Inflammatory macrophage treated with lipopolysaccharide for 4 hours (primary cell): ENCODE measurements around the gene SERP1.
"Not testable (repeated sequence)": the region's sequence is repeated elsewhere in the genome, so short reads cannot be mapped to it uniquely, and the experiment has no call there.

ENCODE experiments used
- DNase-seq: peaks from one replicate; pipeline ENCODE4 v3.0.0-alpha.2; 2020

The SERP1 gene

DNA sequence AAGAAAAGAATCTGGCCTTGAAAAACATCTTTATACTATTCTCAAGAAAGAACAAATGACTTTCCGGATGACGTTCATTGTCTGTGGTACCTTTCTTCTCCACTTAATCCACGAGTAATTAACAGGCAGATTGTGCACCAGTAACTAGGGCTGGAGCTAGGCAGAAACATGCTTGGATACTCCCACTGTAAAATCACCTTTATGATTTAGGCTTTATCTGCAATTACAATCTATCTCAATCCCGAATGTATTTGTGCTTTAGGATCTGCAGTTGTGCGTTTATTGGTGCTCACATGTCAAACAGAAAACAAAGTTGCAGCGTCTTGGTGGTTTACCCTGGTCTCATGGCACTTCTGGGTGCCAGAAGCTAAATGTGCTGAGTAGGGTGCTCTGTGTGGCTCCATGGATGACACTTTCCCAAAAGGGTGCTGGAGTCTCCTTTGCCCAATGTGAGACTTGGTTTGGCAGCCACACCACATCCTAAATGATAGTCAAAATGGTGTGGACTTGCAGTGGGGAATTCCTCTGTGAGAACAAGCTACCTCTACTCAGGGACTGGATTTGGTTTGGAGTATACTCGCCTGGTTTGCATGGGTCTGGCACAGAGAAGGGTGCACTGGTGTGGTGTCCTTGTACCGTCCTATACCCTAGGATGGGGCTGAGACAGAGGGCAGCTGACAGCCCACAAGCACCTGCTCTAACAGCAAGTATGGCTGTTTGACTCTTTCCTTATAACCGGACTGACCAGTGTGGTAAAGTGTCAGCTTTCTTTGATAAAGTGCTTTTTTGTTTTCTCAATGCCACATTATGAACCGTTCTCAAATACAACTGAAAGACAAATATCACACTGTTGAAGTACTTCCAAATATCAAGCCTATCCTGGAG, 7.7 kb downstream of the SERP1 start:
- DNase-seq = no peak

DNA sequence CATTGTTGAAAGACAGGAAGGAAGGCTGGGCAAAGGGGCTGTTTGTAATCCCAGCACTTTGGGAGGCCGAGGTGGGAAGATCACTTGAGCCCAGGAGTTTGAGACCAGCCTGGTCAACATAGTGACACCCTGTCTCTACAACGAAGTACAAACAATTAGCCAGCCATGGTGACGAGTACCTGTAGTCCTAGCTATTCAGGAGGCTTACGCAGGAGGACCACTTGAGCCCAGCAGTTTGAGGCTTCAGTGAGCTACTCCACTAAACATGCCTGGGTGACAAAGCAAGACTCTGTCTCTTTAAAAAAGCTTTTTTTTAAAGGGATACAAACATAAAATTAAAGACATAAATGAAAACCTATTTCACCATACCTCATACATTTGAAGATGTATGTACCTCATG, 11.1 kb downstream of the SERP1 start:
- no peak for DNase-seq

DNA sequence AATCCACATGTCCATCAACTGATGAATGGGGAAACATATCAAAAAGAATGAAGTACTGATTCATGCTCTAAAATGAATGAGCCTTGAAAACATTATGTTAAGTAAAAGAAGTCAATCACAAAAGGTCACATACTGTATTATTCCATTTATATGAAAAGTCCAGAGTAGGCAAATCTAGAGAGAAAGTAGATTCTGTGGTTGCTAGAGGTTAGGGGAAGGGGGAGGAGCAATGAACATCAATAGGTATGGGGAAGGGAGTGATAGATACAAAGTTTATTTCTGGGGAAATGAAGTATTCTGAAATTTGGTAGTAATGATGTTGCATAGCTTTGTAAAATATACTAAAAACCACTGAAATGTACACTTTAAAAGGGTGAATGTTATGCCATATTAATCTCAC, 14.5 kb downstream of the SERP1 start:
- DNase-seq = no peak

DNA sequence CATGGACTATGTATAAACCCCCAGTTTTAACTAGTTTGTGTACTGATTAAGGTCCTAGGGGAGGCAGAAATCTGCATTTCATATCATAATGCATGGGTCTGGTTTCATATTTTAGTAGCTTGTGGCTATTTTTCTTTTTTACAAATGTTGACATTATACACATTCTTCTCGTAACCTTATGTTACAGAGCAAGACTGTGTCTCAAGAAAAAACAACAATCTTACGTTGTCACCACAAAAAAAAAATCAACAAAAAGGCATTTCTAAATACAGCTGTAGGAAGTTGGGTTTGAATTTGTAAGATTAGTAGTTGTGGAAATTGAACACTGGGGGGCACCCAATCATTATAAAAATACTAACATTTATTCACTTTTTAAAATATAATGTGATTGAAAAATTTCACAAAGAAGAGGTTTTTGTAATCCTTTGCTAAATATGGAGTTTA, 17.9 kb downstream of the SERP1 start:
- peak; percentile 50 for DNase-seq

DNA sequence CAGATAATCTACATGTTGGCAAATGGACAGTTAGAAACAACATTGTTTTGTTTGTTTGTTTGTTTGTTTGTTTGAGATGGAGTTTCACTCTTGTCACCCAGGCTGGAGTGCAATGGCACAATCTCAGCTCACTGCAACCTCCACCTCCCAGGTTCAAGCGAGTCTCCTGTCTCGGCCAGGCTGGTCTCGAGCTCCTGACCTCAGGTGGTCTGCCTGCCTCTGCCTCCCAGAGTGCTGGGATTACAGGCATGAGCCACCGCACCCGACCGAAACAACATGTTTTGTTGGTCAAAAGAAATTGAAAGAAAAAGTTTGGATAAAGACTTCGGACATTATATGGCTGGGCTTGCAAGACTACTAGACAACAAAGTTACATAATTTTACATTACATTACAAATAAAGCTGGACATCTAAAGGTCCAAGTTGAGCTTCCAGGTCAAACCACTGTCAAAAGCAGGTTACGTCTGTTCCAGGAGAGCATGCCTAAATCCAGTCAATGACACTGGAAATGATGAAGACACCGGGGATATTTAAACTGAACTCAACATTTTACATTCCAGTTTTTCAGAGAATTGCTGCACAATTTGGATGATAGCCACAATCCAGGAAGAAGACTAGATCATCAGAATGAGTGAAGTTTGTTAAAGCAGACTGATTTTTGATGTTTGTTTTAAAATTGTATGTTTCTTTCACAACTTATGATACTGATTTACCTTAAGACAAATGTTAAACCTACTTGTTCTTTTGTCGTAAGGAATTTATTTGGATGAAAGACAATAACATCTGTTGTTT, 18.6 kb downstream of the SERP1 start:
- no peak for DNase-seq

DNA sequence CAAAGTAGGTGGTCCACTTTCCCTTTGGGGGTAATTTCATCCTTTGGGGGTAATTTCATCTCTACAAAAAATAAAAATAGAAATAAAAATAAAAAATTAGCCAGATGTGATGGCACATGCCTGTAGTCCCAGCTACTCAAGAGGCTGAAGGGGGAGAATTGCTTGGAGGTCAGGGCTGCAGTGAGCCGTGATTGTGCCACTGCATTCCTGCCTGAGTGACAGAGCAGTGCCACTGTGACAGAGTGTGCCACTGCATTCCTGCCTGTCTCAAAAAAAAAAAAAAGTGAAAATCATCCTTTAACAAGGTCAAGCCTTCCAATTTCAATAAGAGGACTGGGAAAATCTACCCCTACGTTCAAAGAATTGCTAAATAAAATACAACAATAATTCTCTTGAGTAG, 22.8 kb downstream of the SERP1 start:
- no peak for DNase-seq

DNA sequence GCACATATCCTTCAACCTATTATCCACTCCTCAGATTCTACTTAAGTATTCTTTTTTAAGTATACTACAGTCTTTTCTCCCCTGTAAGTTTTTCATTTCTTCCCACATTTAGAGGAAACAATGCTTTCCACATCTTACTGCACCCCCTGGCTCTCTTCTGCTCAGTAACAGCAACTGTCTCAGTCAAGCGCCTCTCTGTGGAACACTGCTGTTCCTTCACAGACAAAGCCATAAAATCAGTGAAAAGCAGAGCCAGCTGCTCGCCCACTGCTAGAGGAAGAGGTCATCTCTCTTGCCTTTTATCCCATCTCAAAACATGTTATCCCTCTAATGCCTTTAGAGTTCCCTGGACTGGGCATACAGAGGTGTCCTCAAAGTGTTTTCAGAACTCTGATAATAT, 24.8 kb downstream of the SERP1 start:
- no peak for DNase-seq

DNA sequence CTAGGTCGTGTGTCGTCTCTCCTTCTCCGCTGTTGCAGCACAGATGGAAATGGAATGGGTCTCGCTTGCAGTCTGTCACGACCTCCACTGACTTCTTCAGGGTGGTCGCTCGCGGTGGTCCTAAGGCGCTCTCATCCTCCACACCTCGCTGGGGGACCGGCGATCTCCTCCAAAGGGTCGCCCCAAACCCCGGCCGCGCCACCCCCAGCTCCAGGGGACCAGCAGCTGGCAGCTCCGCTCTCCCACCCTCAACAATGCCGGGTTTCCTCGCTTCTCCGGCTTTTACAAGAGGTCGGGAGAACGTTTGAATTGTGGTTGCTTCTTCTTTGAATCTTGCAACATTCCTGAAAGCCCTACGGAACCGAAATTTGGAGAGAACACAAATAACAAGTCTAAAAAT, 25.9 kb downstream of the SERP1 start:
- DNase-seq = no peak

DNA sequence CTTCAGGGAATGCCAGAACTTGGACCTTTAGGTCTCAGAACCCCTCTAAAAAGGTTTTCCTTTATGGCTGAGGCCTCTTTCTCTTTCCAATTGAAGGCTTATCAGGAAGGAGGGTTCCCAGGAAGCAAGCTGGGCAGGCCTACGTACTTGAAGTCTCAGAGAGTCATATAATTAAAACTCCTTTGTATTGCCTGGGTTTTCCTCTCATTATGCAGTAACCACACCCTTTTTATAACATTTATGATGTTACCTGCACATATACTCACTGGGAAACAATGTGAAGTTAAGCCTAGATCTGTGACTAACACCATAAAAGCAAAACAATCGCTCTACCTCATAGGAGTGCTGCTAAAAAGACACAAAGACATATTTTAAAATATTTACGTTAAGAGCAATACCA, 27.3 kb downstream of the SERP1 start:
- DNase-seq = no peak

DNA sequence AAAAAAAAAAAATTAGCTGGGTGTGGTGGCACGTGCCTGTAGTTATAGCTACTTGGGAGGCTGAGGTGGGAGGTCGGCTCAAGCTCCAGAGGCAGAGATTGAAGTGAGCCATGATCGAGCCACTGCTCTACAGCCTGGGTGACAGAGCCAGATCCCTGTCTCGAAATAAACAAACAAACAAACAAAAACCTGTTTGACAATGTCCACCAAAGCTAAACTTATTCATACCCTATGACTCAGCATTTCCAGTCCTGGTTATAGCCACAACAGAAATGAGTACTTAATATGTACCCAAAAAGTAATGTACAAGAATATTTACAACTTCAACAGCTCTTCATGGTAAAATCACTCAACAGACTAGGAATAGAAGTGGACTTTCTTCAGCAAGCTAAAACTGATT, 31.1 kb downstream of the SERP1 start:
- DNase-seq = no peak

DNA sequence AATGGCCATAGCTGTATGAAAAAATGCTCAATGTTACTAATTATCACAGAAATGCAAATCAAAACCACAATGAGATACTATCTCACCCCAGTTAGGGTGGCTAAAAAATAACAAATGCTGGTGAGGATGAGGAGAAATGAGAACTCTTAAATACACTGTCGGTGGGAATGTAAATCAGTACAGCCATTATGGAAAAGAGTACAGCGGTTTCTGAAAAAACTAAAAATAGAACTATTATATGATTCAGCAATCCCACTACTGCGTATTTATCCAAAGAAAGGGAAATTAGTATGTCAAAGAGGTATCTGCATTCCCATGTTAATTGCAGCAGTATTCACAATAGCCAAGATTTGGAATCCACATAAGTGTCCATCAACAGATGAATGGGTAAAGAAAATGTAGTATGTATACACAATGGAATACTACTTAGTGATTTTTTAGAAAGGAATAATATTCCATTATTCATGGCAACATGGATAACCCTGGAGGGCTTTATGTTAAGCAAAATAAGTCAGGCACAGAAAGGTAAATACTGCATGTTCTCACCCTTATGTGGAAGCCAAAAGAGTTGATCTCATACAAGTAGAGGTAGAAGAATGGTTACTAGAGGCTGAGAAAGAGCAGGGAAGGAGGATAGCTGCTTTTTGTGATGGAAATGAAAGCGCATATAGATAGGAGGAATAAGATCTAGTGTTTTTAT, 35.0 kb downstream of the SERP1 start:
- no peak for DNase-seq

DNA sequence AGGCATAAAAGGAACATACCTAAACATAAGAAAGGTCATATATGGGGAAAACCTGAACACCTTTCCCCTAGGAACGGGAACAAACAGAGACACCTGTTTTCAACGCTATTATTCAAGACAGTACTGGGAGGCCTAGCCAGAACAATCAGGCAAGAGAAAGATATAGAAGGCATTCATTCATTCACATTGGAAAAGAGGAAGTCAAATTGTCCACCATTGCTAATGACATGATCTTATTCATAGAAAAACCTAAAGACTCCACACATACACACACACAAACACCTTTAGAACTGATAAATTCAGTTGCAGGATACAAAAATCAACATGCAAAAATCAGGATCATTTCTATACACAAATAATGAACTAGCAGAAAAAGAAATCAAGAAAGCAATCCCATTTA, 36.5 kb downstream of the SERP1 start:
- no peak for DNase-seq

DNA sequence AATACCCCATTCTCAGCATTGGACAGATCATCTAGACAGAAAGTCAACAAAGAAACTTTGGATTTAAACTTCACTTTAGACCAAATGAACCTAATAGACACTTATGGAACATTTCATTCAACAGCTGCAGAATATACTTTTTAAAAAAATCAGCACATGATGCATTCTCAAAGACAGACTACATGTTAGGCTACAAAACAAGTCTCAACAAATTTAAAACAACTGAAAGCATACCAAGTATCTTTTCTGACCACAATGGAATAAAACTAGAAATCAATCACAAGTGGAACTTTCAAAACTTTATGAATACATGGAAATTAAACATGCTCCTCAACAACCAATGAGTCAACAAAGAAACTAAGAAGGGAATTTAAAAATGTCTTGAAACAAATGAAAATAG, 37.9 kb downstream of the SERP1 start:
- DNase-seq = no peak

DNA sequence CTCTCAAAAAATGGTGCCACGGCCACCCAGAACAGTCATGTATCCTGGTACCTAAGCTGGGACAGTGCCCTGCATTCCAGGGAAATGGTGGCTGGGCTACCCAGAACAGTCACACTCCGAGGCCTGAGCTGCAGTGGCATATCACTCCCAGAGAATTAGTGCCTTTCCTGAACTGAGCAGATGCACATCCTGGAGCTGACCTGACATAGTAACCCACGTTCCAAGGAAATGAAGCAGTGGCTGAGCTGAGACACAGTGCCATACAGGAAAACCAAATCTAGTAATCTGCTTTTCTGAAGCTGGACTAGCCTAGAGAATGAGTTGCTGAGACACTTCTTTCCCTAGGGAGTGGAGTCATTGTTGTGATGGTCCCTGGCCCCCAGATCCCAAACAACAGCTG, 41.8 kb downstream of the SERP1 start:
- no peak for DNase-seq

DNA sequence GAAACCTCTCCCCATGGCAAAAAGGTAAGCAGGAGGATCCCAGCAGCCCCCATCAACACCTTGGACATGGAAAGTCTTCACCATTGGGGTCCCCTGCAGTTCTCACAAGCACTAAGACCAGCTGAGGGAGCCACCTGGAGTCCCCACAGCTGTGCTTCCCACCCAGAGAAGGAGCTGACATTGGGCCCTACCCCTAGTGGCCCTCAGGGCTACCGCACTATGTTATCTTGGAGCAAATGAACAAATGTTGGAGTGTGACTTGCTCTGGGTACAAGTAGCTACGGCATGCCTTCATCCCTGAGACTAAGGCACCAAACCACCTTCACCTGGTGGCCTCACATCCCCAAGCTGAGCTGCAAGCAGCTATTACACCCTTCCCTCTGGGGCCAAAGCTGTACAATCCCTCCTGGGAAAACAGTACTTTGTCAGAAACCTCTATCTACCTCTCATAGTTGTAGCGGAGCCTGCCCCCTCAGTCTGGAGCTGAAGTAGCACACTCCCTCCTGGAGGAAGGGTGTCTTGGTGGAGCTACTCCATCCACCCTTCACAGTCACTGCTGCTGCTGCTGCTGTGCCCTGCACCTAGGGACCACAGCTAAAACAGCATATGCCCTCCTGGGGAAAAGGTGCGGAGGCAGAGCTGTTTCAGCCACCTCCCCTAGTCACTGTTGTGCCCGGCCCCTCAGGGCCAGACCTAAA, 42.7 kb downstream of the SERP1 start:
- no peak for DNase-seq

DNA sequence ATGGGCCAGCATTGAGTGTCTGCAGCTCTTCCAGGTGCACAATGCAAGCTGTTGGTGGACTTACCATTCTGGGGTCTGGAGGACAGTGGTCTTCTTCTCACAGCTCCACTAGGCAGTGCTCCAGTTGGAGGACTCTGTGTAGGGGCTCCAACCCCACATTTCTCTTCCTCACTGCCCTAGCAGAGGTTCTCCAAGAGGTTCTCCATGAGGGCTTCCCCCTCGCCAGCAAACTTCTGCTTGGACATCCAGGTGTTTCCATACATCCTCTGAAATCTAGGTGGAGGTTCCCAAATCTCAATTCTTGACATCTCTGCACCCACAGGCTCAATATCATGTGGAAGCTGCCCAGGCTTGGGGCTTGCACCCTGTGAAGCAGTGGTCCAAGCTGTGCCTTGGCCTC, 45.3 kb downstream of the SERP1 start:
- DNase-seq = not testable (repeated sequence)

DNA sequence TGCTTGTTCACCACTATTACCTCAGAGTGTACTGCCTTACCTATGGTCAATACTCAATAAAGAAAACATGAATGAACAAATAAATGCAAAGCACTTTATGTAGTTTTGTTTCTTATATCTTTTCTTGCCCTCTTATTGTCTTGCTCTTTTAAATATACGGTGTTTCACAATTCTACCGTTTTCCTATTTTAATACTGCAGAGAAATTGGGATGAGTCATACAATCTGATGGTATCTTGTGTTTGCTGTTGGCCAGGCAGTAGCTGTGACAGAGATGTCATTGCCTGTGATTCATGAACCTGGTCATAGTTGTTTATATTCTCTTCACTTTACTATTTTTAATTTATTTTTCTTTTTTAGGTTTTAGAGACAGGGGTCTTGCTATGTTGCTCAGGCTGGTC, 48.3 kb downstream of the SERP1 start:
- DNase-seq = peak; percentile 64

DNA sequence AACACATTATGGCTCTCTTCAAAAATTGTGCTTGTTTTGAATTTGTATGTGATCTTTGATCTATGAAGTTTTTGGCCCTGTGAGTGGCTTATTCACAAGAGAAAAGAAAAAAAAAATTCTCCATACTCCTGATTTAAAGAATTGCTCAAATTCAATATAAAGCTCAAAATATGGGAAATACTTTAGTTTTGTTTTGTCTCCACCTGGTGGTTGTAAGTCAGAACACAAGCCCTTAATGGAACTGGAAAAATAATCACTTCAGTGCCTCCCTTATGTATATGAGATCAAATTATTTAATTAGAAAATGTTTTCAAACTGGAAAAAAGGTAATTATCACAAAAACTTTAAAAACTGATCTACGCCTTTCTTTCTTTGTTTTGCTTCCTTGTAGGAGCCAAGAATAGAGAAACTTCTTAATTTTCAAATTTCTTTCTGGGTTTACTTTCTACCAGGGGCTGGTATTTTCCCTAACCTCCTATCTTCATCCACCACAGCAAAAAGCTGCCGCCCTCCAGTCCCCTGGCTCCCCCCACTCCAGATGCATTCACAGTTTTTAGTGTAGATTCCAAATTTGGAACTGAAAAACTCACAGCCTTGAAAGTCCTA, 50.6 kb downstream of the SERP1 start:
- DNase-seq = peak; percentile 60

DNA sequence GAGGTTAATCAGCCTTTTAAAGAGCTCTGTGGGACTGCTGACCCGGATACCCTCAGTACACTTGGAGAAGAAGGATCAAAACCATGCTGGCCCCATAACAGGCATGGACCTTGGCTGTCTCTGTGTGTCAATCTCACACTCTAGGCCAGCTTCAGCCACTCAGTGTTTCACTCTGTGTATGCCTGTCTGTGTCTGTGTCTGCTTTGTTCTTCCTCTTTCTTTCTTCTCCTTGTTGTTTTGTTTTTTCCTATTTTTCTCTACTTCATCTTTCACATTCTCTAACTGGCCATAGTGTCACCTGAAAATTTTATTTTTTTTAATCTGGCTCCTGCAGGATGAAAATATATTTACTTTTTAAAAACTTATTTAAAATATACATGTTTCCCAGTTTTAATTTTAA, 51.1 kb downstream of the SERP1 start:
- DNase-seq = peak; percentile 46

DNA sequence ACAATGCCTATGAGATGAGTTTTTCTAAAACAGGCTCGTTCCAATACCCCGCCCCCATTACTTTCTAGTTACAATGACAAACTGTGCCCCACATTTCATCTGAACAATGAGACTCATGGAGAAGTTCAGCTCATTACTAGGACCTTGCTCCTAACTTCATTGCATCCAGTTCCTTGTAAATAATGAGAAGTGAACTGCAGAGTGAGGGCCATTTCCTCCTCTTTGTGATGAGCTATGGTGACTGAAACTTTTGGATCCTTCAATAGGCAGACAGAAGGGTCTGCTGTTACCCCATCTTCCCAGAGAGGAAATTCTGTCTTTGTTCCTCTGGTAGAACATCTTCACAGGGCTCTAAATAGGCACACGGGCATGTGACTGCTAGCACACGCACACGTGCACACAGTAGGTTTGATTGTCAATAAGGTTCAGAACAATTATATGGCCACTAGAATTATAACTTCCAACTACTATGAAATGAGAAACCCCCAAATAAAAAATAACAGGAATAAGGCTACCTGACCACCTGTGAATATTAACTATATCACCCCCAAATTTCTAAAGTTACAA, 51.8 kb downstream of the SERP1 start:
- peak; percentile 40 for DNase-seq
